ENCODE measurements around the gene SH3D19.
"Not testable (repeated sequence)": the region's sequence is repeated elsewhere in the genome, so short reads cannot be mapped to it uniquely, and the experiment has no call there.

SH3D19 gene

DNA sequence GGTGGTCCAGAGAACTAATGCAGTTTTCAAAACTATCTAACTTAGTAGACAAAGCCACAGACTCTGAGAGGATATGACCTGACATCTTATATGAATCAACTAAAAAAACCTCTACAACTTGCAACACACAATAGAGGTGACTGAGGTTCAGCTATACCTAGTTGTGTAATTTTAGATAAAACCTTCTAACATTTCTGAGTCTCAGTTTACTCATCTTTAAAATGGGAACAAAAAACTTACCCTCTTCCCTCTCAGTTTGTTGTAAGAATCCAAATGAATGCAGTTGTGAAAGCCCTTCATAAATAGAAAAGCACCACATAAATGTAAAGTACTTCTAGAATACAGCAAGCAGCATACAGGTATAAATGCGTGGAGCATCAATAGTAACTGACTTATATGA, 5.9 kb downstream of the SH3D19 start:
- no peak for FAIRE-seq

DNA sequence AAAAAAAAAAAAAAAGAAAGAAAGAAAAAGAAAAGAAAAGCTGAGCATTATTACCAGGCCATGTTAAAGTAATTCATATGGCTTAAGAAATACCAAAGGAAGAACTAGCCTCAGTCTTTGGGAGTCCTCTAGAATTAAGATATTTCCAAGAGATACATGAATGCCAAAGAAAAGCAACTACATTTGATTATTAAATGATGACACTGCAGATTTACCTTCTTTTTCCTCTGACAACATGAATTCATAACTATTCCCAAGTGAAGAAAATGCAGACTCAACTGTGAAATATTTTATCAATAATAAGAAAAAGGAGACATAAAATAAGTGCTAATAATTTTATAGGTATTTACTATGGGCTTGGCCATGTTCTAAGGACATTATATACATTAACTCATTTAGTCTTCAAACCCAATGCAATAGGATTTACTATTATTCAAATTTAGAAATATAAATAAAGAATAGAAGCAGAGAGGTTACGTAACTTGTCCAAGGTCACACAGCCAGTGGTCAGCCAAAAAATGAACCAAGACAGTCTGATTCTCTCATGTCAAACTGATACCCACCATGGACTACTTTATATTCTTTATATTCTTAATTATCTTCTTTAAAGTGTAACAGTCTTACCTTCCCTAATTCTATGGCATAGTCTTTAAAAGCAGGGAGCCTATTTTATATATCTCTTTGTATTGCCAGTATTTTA, 6.9 kb downstream of the SH3D19 start:
- peak; percentile 59 for FAIRE-seq

DNA sequence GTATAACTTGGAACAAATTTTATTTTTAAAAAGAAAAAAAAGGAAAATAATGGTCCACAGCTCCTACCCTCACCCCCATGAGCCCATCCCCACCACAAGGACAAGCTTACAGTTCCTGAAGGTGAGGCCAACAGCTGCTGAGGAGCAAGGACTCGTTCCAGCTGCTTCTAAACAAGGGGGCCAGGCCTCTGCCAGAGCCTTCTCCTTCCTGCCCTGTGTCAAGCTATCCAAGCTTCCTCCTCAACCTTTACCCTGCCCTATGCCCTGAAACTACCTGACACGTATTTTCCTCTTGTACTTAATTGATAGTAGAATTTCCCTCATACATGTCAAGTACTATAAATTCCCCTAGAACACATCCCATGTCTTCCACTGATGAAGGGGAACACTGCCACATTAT, 8.8 kb downstream of the SH3D19 start:
- FAIRE-seq, result no peak

DNA sequence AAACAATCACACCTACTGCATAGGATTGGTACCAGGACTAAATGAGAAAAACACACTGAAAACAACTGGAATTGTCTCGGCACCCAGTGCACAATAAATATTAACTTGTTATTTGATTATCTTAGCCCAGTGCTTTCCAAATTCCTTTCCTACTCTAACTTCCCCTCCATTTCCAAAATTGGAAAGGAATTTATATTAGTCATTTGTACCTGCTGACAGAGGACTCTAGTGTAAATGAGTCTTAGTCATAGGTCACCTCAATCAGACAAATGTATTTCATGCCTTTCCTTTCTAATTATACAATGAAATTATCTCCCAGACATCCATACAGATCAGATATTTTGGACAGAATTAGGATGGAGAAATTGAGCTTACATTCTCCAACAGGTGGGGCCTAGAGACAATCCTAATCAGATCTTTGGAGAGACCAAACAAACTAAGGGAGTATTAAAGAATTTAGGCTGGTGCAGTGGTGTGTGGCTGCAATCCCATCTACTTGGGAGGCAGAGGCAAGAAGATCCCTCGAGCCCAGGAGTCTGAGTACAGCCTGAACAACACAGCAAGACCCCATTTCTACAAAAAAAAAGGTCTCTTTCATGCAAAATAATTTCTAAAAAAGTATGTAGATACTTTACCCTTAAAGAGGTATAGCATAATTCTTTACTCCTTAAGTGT, 10.1 kb downstream of the SH3D19 start:
- peak; percentile 98 for FAIRE-seq

DNA sequence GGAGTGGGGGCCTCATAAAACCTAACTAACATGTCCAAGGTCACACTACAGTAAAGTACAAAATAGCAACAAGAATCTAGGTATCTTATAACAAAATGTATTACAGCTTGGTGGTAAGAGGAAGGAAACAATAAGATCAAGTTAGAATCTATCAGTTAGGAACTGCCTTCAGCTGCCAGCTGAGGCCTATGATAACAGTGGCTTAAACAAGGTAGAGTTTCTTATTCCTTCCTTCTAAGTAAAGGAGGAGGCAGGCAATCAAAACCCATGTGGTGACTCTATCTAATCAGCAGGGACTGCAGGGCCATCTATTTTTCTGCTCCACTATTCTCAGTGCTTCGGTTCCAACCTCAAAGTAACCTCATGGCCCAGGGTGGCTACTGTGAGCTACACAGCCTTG, 10.9 kb downstream of the SH3D19 start:
- FAIRE-seq, result no peak

DNA sequence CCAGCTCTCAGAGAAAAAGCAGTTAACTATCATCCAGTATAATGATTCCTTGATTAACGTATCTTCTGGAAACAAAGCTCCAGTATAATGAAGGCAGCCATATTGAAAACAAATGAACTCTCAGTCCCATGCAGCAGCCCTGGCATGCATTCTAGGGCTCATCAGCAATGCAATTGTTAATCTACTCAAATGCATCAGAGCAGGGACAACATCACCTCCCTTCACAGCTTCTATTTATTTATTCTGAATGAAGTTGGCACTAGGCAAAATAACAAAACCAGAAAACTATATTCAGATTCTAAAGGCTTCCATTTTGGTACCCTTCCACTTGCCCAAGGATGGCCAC, 11.4 kb downstream of the SH3D19 start:
- FAIRE-seq, result no peak

DNA sequence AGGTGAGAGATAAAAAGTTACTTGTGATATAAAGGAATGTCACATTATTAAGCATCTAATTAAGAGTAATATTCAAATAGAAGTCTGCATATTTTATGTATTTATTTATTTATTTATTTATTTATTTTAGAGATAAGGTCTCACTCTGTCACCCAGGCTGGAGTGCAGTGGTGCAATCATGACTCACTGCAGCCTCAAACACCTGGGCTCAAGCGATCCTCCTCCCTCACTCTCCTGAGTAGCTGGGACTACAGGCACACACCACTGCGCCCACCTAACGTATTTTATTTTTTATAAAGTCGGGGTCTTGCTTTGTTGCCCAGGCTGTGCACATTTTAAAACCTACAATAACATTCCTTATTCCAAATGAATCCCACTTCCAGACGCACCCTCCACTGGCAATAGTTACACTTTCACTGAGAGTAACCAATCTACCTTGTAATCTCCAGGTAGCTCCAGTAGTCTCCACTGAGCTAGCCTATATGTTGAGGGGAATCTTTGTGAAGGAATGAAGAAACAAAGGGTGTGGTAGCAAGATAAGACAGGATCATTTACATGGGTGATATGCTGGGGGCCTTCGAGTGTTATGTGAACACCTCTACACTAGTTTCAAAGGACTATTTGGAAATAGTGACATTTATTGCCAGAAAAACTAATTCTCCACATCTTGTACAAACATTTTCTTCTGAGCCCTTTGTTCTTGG, 11.9 kb downstream of the SH3D19 start:
- peak; percentile 6 for FAIRE-seq

DNA sequence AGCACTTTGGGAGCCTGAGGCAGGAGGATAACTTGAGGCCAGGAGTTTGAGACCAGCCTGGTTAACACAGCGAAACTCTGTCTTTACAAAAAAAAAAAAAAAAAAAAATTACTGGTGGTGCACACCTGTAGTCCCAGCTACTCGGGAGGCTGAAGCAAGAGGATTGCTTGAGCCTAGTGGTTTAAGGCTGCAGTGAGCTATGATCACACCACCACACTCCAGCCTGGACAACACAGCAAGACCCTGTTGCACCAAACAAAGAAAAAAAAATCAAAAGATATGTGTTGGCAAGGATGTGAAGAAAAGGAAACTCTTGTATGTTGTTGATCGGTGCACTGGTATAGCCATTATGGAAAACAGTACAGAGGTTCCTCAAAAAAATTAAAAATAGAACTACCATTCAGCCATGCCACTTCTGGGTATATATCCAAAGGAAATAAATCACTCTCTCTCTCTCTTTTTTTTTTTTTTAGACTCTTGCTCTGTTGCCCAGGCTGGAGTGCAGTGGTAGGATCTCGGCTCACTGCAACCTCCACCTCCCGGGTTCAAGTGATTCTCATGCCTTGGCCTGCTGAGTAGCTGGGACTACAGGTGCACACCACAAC, 15.2 kb downstream of the SH3D19 start:
- FAIRE-seq, result no peak

DNA sequence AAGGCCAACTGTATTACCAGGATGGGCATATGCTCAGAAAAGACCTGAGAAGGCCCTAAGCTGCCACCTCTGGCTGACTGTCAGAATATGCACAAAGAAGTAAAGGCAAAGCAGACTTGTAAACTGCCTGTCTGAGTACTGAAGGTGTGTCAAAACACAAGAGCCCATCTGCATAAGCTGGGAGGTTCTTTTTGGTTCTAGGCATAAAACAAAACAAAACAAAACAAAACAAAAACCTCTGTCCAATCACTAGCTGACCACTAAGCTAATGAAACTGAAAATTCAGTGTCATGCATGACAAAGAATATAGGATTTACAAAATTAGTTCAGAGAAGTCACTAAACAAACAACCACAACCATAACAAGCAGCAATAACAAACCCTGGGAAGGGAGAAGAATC, 20.6 kb downstream of the SH3D19 start:
- peak; percentile 81 for FAIRE-seq

DNA sequence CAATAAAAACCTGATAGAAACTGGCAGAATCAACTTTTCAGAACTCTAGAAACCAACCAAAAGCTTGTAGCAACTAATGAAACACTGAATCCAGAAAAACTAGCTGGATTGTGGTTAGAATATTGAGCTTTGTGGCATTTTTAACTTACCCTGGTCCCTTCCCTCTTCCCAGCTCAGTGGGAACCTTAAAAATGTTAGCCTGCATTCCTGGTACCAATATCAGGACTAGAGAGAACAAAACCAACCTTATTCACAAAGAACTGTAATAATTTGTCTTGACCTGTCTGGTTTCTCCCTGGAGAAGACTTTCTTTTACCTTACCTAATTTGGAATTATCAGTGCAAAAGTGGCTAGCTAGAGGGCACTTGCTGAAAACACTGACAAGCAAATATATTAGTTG, 21.2 kb downstream of the SH3D19 start:
- no peak for FAIRE-seq

DNA sequence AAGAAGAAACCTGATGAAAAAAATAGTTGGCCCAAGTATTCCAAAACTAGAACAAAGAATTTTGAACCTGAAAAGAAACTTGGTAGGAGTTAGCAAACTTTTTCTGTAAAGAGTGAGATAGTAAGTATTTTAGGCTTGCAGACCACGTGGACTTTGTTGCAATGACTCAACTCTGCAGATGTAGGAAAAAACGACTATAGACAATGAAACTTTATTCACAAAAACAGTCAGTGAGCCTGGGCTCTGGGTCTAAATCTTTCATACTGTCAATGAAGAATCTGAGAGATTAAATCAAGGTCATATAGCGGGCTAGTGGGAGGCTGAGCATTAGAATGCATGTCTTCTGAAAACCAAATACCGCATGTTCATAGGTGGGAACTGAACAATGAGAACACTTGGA, 23.0 kb downstream of the SH3D19 start:
- no peak for FAIRE-seq

DNA sequence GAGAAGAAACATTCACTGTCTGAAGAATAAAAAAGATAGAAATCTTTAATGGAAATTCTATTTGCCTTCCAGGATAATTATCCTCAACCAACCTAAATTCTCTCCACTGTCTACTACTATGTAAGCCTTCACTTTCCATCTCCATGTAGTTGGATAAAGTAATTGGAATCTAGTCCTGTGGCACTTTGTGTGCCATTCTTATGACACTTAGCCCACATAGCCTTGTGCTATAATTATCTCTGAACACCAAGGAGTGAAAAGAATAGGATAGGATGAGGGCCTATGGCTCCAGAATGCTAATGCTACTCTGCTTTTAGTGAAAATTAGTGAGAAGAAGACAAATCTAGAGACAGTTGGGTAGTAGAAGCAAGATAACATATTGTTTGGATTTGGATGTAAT, 28.2 kb downstream of the SH3D19 start:
- no peak for FAIRE-seq

DNA sequence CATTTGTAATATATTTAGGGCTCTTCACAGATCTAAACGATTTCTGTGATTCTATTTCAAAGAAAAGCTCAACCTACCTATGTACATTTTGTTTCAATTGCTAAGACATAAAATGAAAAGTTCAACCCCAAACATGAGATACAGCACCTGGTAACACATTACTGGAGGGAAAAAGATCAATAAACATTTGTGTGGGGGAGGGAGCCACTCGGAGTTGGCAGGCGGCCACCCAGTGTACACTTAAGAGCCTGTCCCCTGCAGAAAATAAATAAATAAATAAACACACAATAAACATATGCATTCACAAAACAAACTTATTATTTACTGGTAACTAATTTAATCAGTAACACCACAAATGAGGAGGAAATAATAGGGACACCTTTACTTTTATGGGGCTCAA, 29.2 kb downstream of the SH3D19 start:
- FAIRE-seq, result no peak

DNA sequence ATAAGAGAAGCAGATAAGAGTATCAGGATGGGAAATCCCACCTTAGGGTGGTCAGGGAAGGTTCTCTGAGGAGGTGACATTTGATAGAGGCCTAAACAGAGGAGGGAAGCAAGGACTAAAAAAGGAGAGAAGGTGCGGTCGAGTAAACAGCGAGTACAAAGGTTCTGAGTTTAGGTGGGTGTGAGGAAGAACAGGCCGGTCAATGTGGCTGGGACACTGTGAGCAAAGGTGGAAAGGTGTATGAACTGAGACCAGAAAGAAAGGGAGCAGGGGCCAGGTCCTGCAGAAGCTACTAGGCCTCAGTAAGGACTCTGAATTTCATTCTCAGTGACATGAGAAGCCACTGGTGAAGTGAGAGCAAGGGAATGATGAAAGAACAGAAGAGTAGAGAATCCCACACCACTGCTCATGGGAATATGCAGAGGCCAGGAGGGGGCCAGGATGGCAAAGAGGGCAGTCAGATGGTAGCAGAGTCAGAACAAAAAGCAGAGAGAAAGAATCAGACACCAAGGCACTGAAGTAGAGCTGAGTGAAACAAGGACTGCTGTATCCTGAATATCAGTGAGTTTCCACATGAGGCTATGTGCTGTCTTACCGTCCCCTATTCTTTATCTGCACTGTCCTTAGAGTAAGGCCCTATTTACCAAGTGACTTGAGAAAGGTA, 30.4 kb downstream of the SH3D19 start:
- no peak for FAIRE-seq

DNA sequence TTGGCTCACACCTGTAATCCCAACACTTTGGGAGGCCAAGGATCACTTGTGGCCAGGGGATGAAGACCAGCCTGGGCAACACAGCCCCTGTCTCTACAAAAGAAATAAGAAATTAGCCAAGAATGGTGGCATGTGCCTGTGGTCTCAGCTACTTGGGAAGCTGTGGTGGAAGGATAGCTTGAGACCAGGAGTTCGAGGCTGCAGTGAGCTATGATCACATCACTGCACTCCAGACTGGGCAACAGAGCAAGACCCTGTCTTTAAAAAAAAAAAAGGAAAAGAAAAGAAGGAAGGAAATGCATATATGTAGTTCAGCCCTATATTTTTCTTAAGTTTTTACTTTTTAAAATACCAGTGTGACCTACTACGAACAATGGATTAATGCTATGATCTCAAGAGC, 33.4 kb downstream of the SH3D19 start:
- no peak for FAIRE-seq

DNA sequence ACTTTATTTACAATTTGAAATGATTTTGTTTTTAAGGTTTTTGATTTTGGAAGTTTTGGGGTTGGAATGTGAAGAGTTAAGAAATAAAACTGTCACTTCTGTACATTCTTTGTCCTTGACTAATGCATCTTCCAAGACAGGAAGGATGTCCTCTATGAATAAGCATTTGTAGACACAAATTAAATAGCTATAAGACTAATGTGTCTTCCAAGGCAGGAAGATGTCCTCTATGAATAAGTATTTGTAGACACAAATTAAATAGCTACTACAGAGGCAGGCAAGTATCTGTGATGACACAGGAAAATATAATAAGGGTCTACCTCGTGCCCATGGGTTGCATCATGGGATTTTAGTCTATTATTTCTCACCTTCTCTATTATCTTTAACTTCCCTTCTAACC, 33.9 kb downstream of the SH3D19 start:
- FAIRE-seq, result no peak

DNA sequence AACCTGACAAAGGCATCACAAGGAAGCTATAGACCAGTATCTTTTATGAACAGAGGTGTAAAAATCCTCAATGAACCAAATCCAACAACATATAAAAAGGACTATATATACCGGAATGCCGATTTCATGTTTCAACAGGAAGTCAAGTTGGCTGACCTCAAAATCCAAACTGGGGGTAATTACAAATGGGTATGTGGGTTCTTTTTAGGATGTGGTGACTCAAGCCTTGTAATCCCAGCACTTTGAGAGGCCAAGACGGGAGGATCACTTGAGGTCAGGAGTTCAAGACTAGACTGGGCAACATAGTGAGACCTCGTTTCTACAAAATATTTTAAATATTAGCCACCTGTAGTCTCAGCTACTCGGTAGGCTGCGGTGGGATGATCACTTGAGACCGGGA, 38.0 kb downstream of the SH3D19 start:
- no peak for FAIRE-seq

DNA sequence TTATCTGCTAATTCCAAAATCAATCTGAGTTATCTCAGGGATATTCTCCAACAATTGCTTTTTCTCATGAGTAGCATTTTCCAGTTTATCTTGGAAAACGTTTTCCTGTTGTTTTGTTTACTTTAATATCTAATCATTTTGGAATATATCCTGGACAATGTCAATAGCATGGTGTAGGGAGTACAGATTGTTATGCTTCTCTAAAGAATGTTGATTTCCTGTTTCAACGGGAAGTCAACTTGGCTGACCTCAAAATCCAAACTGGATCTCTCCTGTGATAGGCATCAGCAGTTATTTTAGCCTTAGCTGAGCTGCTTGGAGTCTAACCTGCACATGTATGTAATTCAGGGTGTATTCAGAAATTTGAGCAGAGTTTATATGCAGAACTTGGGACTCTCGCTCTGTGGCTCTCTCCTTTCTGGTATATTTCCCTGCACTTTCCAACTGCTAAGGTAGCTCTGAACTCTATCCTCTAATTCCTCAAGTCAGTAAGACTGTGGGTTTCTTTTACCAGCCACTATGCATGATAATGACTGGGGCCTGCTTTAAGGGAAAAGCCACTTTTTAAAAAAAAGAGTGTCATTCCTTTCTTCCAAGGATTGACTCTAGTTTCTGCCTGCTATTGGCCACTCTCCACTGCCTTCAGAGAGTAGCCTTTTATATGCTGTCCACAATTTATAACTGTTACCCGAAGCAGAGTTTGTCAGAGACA, 40.7 kb downstream of the SH3D19 start:
- FAIRE-seq, result no peak

DNA sequence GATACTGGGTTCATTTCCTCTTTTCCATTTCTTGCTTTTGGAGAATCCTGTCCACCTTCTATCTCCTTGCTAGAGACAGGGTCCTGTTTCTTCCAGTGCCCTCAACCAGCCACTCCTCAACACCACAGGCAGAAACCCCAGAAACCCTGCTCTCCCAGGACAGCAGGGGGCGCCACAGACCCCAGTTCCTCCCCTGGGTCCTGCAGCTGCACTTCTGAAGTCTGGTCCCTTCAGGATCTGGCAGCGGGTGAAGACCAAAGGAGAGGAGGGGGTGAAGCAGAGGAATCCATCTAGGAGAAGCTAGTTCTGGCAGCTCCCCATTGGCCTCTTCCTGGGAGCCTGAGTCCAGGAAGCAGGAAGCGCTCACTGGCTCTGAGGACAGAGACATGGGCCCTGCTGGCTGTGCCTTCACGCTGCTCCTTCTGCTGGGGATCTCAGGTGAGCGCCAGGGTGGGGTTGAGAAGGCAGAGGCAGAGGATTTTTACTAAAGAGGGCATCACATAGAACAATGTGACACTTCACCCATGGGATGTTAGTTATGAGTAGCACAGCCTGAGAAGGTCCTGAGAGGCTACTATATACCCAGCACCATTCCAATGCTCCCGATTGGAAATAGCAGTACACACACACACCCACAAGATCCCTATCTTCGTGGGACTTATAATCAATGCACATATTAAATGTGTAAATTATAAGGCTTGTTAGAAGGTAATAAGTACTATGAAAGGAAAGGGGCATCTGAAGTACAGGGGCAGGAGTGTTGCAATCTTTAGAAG, 48.4 kb downstream of the SH3D19 start, which contains the start of gene PRSS48:
PRSS48 (plus strand) TSS at position 375 of the 776 bp plus-strand sequence; CDS start at position 387, 12 bp downstream.
- FAIRE-seq, result no peak

DNA sequence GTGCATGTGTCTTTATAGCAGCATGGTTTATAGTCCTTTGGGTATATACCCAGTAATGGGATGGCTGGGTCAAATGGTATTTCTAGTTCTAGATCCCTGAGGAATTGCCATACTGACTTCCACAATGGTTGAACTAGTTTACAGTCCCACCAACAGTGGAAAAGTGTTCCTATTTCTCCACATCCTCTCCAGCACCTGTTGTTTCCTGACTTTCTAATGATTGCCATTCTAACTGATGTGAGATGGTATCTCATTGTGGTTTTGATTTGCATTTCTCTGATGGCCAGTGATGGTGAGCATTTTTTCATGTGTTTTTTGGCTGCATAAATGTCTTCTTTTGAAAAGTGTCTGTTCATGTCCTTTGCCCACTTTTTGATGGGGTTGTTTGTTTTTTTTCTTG, 56.5 kb downstream of the SH3D19 start:
- not testable (repeated sequence) for FAIRE-seq

DNA sequence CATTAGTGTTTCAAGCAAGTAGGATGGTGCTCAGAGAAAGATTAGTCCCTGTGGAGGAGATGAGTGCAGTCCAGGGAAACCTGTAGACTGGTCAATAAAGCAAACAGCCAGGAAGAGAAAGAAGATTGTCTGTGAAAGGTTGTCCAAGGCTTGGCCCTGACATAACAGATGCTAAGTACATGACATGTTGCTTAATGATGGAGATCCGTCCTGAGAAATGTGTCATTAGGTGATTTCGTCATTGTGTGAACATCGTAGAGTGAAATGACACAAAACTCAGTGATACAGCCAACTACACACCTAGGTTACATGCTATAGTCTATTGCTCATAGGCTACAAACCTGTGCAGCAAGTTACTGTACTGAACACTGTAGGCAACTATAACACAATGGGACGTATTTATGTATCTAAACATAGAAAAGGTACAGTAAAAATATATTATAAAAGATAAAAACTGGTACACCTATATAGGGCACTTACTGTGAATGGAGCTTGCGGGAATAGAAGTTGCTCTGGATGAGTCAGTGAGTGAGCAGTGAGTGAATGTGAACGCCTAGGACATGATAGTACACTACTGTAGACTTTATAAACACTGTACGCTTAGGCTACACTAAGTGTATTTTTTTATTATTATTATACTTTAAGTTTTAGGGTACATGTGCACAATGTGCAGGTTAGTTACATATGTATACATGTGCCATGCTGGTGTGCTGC, 57.4 kb downstream of the SH3D19 start:
- no peak for FAIRE-seq
